Heart left ventricle (tissue), 16 donors: ENCODE results near the gene MALRD1. TPM values are rescaled to one million over a fixed set of nuclear protein-coding genes. Genes with fewer than 3 reads are reported as not detected.

Experiments
- ATAC-seq, 4 donors: fragments of 200-7000 bp; cut with Tn5 transposase; one replicate each; pipeline ENCODE4 v1.9.1; 2020 to 2022; ENCODE audit warnings: moderate library complexity in 4 of 4, mild to moderate bottlenecking in 3 of 4, moderate number of reproducible peaks in 1 of 4
- DNase-seq, 5 donors: peaks; one replicate each; pipeline ENCODE4 v3.0.0-alpha.2; 2020
- H3K27ac ChIP-seq, 12 donors: fragments of 200-600 bp; sonication (generic) in 4 of 12; one replicate each; pipeline versions ENCODE4 v1.5.0 to v1.8.0; 2016 to 2022; ENCODE audit warnings: mild to moderate bottlenecking in 2 of 12
- H3K27me3 ChIP-seq, 9 donors: fragments of 200-600 bp; sonication (generic) in 2 of 9; one replicate each; pipeline versions ENCODE4 v1.5.1 to v1.8.0; 2016 to 2022; ENCODE audit warnings: mild to moderate bottlenecking in 3 of 9
- H3K36me3 ChIP-seq, 9 donors: fragments of 200-600 bp; sonication (generic) in 2 of 9; one replicate each; pipeline versions ENCODE4 v1.5.0 to v1.8.0; 2018 to 2022; ENCODE audit warnings: mild to moderate bottlenecking in 2 of 9
- H3K4me1 ChIP-seq, 12 donors: fragments of 200-600 bp; sonication (generic) in 4 of 12; one replicate each; pipeline versions ENCODE4 v1.5.0 to v1.8.0; 2016 to 2022; ENCODE audit warnings: mild to moderate bottlenecking in 3 of 12
- H3K4me3 ChIP-seq, 12 donors: fragments of 200-600 bp; sonication (generic) in 4 of 12; one replicate each; pipeline versions ENCODE4 v1.5.0 to v1.8.0; 2017 to 2022; ENCODE audit warnings: mild to moderate bottlenecking in 9 of 12, moderate library complexity in 4 of 12
- H3K9me3 ChIP-seq, 12 donors: fragments of 200-600 bp; sonication (generic) in 4 of 12; one replicate each; pipeline versions ENCODE4 v1.5.0 to v1.8.0; 2016 to 2022; ENCODE audit warnings: mild to moderate bottlenecking in 1 of 12
- CTCF ChIP-seq, 12 donors: fragments of 200-600 bp; sonication (generic) in 4 of 12; IDR thresholded peaks; one replicate each; pipeline versions ENCODE4 v1.5.0 to v1.8.0; 2018 to 2022; ENCODE audit warnings: antibody characterized with exemption in 12 of 12, mild to moderate bottlenecking in 5 of 12
- POLR2A ChIP-seq, 2 donors: fragments of 450-650 bp; IDR thresholded peaks; one replicate each; pipeline ENCODE4 v1.6.1; 2017; ENCODE audit warnings: antibody characterized with exemption in 2 of 2, mild to moderate bottlenecking in 2 of 2, moderate library complexity in 2 of 2
- WGBS, 4 donors: extraction: QIAGEN DNeasy Blood & Tissue Kit in 2 of 4; methylation state at CpG; one replicate each; pipeline versions ENCODE4 v1.1.5 to v1.1.7; 2013 to 2018; 5-methylcytosine and 5-hydroxymethylcytosine counted together
- intact Hi-C, 10 donors: fragments of 100-400 bp; cut with DNase I; formaldehyde crosslinking; loops; one replicate each; pipeline versions ENCODE4 v1.11.1 to v1.14.2; 2022
- polyA plus RNA-seq, 2 donors: library from polyadenylated mRNA; stranded (reverse); fragments of 200-250 nt; gene quantifications; one replicate each; pipeline ENCODE4 v1.2.3, GENCODE V29; 2013
- total RNA-seq, 9 donors: library from RNA; depleted of rRNA in 2 of 9; stranded (reverse); fragments of >200 nt in 2 of 9; fragmentation: NEBNext Ultra II Directional in 3 of 9; extraction: Animal tissue kit (Norgen Biotek cat#: 25700) in 3 of 9; gene quantifications; one replicate each; pipeline versions ENCODE4 v1.1.0 to v1.2.4, GENCODE V29; 2016 to 2023
- donor health status: ischemic (EF 13 %, LVEDD 7.1; RV severe dilation, severe dysfunction).
- donor health status: healthy with polysubstance abuse.
- donor health status: DM: no; HTN: yes; CAD: no.
- donor health status: DM: no; HTN: no; CAD: no.
- donor health status: ischemic (EF 25% LVEDD 6.9; RV normal size, moderate dysfunction).
- donor health status: ischemic (EF 25% LVEDD 5.7; RV mildly dilated, moderate dysfunction).
- donor health status: healthy.
- donor health status: DM: yes; HTN: yes; CAD: no.
- donor health status: ischemic (EF 35%, LVEDD 5.7; RV mildly dilated, moderate dysfunction).
- donor health status: nonischemic (EF 11% LVEDD 7.7; RV severe dilation, severe dysfunction).
- donor health status: DM: yes; HTN: yes; CAD: no.
- donor health status: PGD.
- donor health status: ischemic (EF 29% LVEDD 5.4; RV normal size, mild dysfunction).
- donor health status: nonischemic (EF 23%, LVEDD 6.1; RV moderate dilation, normal function).

MALRD1 gene
- total and polyA plus RNA-seq, 11 donors: 0.12 to 1.1 (median 0.37) TPM; not detected in 1

- no peak for DNase-seq
- no peaks in the 10 kb centered on the region for H3K36me3 ChIP-seq
- ATAC-seq: no peak
- intact Hi-C loops: no loop called here
- H3K9me3 ChIP-seq: peaks cover 0 to 10% (median 0%) of the 10 kb centered on the region in 12 donors
- TF ChIP-seq POLR2A (IDR thresholded peaks at IDR 0.05) (no peak), CTCF (IDR thresholded peaks at IDR 0.05) (no peak)
- H3K4me1 ChIP-seq: no peaks in the 10 kb centered on the region
- H3K4me3 ChIP-seq: no peak overlapping the region
- 61 to 69% (median 64%) methylated on average over 5 of the region's 5 CpGs for WGBS, 4 donors
- H3K27me3 ChIP-seq: no peaks in the 10 kb centered on the region
- H3K27ac ChIP-seq: no peak overlapping the region
Observed at GRCh38 chr10:19096501-19097073, 48.0 kb downstream of the MALRD1 start.

- no peak overlapping the region for H3K4me3 ChIP-seq
- no peak overlapping the region for H3K27ac ChIP-seq
- WGBS, 4 donors: 82 to 92% (median 89%) methylated on average over 3 of the region's 3 CpGs
- H3K4me1 ChIP-seq: no peaks in the 10 kb centered on the region
- DNase-seq (no peak), ATAC-seq (no peak)
- H3K36me3 ChIP-seq: no peaks in the 10 kb centered on the region
- intact Hi-C loops: no loop called here
- no peak for TF ChIP-seq CTCF (IDR thresholded peaks at IDR 0.05)
- TF ChIP-seq POLR2A (IDR thresholded peaks at IDR 0.05): no peak
- H3K9me3 ChIP-seq: peaks cover 0 to 10% (median 0%) of the 10 kb centered on the region in 12 donors
- H3K27me3 ChIP-seq: no peaks in the 10 kb centered on the region
Observed at GRCh38 chr10:19097151-19097550, 48.5 kb downstream of the MALRD1 start.

GRCh38 chr10:19098803-19099202 is 50.2 kb downstream of the MALRD1 start:
- Histone ChIP-seq H3K9me3 (peaks cover 0 to 16% (median 0%) of the 10 kb centered on the region in 12 donors), H3K27ac (no peak overlapping the region), H3K4me1 (no peaks in the 10 kb centered on the region), H3K4me3 (no peak overlapping the region), H3K27me3 (no peaks in the 10 kb centered on the region), H3K36me3 (no peaks in the 10 kb centered on the region)
- DNase-seq: no peak
- no peak for ATAC-seq
- 78 to 84% (median 82%) methylated on average over 7 of the region's 7 CpGs for WGBS, 4 donors
- intact Hi-C loops: no loop called here
- no peak for TF ChIP-seq CTCF (IDR thresholded peaks at IDR 0.05)
- no peak for TF ChIP-seq POLR2A (IDR thresholded peaks at IDR 0.05)

GRCh38 chr10:19107406-19107805 is 58.8 kb downstream of the MALRD1 start:
- Histone ChIP-seq H3K36me3 (no peaks in the 10 kb centered on the region), H3K4me1 (no peaks in the 10 kb centered on the region), H3K27me3 (no peaks in the 10 kb centered on the region), H3K27ac (no peak overlapping the region), H3K4me3 (no peak overlapping the region), H3K9me3 (peaks cover 0 to 31% (median 14%) of the 10 kb centered on the region in 12 donors)
- ATAC-seq (no peak), DNase-seq (no peak)
- 34 to 45% (median 41%) methylated on average over 1 of the region's 1 CpG for WGBS, 4 donors
- TF ChIP-seq POLR2A (IDR thresholded peaks at IDR 0.05) (no peak), CTCF (IDR thresholded peaks at IDR 0.05) (no peak)
- intact Hi-C loops: no loop called here
